A549 (cell line): ENCODE results near the gene MRPL30. TPM values are rescaled to one million over a fixed set of nuclear protein-coding genes. Genes with fewer than 3 reads are reported as not detected.
"Not testable (repeated sequence)": the region's sequence is repeated elsewhere in the genome, so short reads cannot be mapped to it uniquely, and the experiment has no call there.

ENCODE experiments used
- ATAC-seq, 2 experiments: fragments of 200-7000 bp in 1 of 2; fragments of >200 bp in 1 of 2; cut with Nextera tagmentation in 1 of 2; cut with Tn5 transposase in 1 of 2; 3 replicates each; pipeline versions ENCODE4 v1.8.0 to v1.9.1; 2018 to 2020; ENCODE audit warnings: mild to moderate bottlenecking in 1 of 2, moderate library complexity in 1 of 2
- CTCF ChIA-PET: fragments of 300-600 bp; sonication (Branson Sonifier 250); formaldehyde crosslinking; extraction: SDS; loops from one replicate; lab custom pipeline; 2021; ENCODE audit warnings: antibody characterized with exemption, inconsistent platforms; lab: Yijun Ruan, JAX
- POLR2A ChIA-PET: fragments of 350-600 bp; formaldehyde crosslinking; extraction: SDS; loops from one replicate; lab custom pipeline; 2021; ENCODE audit warnings: antibody characterized with exemption, inconsistent platforms; lab: Yijun Ruan, JAX
- DNase-seq, 2 experiments: peaks; one replicate each; pipeline versions ENCODE4 v3.0.0 to v3.0.0-alpha.2; 2011 to 2016; ENCODE audit warnings: low read depth in 1 of 2, low spot score in 1 of 2
- FAIRE-seq: peaks from 2 replicates; lab custom pipeline; 2011; peaks lifted over from hg19 to GRCh38; lab: Jason Lieb, UNC
- H3K27ac ChIP-seq, 2 experiments: fragments of >200 bp; sonication (Bioruptor Twin); formaldehyde crosslinking; 3 replicates each; pipeline ENCODE4 v1.5.1; 2016 to 2017
- H3K4me1 ChIP-seq: fragments of >200 bp; sonication (Bioruptor Twin); formaldehyde crosslinking; 3 replicates; pipeline ENCODE4 v1.6.1; 2016
- H3K4me2 ChIP-seq: fragments of >200 bp; sonication (Bioruptor Twin); formaldehyde crosslinking; 3 replicates; pipeline ENCODE4 v1.6.1; 2016
- H3K4me3 ChIP-seq: fragments of >200 bp; sonication (Bioruptor Twin); formaldehyde crosslinking; 3 replicates; pipeline ENCODE4 v1.5.1; 2016
- H3K9me3 ChIP-seq: fragments of >200 bp; sonication (Bioruptor Twin); formaldehyde crosslinking; 3 replicates; pipeline ENCODE4 v1.6.1; 2016
- BCL3 ChIP-seq: fragments of >200 bp; sonication (Bioruptor Twin); formaldehyde crosslinking; IDR thresholded peaks from 3 replicates; pipeline ENCODE4 v1.6.1; 2016
- CHD2 ChIP-seq: fragments of 150-350 bp; IDR thresholded peaks from 2 replicates; pipeline ENCODE4 v1.6.1; 2014; ENCODE audit warnings: low read length; ENCODE audit not compliant: partially characterized antibody
- EHF ChIP-seq: fragments of 250-450 bp; sonication (Bioruptor Pico); IDR thresholded peaks from 2 replicates; pipeline ENCODE4 v1.5.0; 2020; ENCODE audit warnings: mild to moderate bottlenecking
- EHMT2 ChIP-seq: fragments of 200-600 bp; sonication (generic); IDR thresholded peaks from 2 replicates; pipeline ENCODE4 v1.6.1; 2016; ENCODE audit warnings: antibody characterized with exemption, low read depth, mild to moderate bottlenecking, moderate library complexity
- FOXS1 ChIP-seq: fragments of 250-450 bp; sonication (Bioruptor Pico); IDR thresholded peaks from 2 replicates; pipeline ENCODE4 v1.5.0; 2020; ENCODE audit warnings: mild to moderate bottlenecking, moderate library complexity
- GATA3 ChIP-seq: IDR thresholded peaks from 2 replicates; pipeline ENCODE4 v1.6.1; 2012; ENCODE audit warnings: borderline replicate concordance
- HDAC2 ChIP-seq: fragments of 200-600 bp; sonication (generic); IDR thresholded peaks from 2 replicates; pipeline ENCODE4 v1.6.1; 2016
- HEYL ChIP-seq: fragments of 250-450 bp; sonication (Bioruptor Pico); IDR thresholded peaks from 2 replicates; pipeline ENCODE4 v1.8.0; 2021; ENCODE audit warnings: mild to moderate bottlenecking, moderate library complexity
- HOXA7 ChIP-seq: fragments of 250-450 bp; sonication (Bioruptor Pico); IDR thresholded peaks from 2 replicates; pipeline ENCODE4 v1.5.0; 2020; ENCODE audit warnings: mild to moderate bottlenecking, moderate library complexity
- HOXB13 ChIP-seq: fragments of 250-450 bp; sonication (Bioruptor Pico); IDR thresholded peaks from 2 replicates; pipeline ENCODE4 v1.5.0; 2020; ENCODE audit warnings: low read depth, mild to moderate bottlenecking, moderate library complexity
- HOXB5 ChIP-seq: fragments of 250-450 bp; sonication (Bioruptor Pico); IDR thresholded peaks from 2 replicates; pipeline ENCODE4 v1.5.0; 2020; ENCODE audit warnings: mild to moderate bottlenecking, moderate library complexity
- JUN ChIP-seq, 2 experiments: fragments of >200 bp; sonication (Bioruptor Twin); formaldehyde crosslinking; IDR thresholded peaks; 2 replicates in 1 of 2; 3 replicates in 1 of 2; pipeline ENCODE4 v1.6.1; 2016 to 2017
- JUNB ChIP-seq: fragments of >200 bp; sonication (Bioruptor Twin); formaldehyde crosslinking; IDR thresholded peaks from 2 replicates; pipeline ENCODE4 v1.6.1; 2016
- KDM1A ChIP-seq: fragments of 200-600 bp; sonication (generic); IDR thresholded peaks from 2 replicates; pipeline ENCODE4 v1.6.1; 2016; ENCODE audit warnings: low read depth, mild to moderate bottlenecking
- MYC ChIP-seq: IDR thresholded peaks from 2 replicates; pipeline ENCODE4 v1.6.1; 2012; ENCODE audit warnings: mild to moderate bottlenecking, inconsistent platforms, low read length, improper control_type of control experiment, borderline replicate concordance
- PHF8 ChIP-seq: fragments of 200-600 bp; sonication (generic); IDR thresholded peaks from 2 replicates; pipeline ENCODE4 v1.6.1; 2016; ENCODE audit warnings: low read depth, mild to moderate bottlenecking, antibody characterized with exemption, moderate library complexity, borderline replicate concordance
- POLR2A ChIP-seq: IDR thresholded peaks from 2 replicates; pipeline ENCODE4 v1.6.1; 2012; ENCODE audit warnings: mild to moderate bottlenecking, low read length
- POLR2AphosphoS2 ChIP-seq: conservative IDR thresholded peaks from 2 replicates; pipeline ENCODE4 v1.6.1; 2012; ENCODE audit warnings: low read length, improper control_type of control experiment, inconsistent platforms
- RAD21 ChIP-seq, 2 experiments: fragments of >200 bp in 1 of 2; sonication (Bioruptor Twin) in 1 of 2; formaldehyde crosslinking in 1 of 2; IDR thresholded peaks in 1 of 2; conservative IDR thresholded peaks in 1 of 2; 2 replicates in 1 of 2; 3 replicates in 1 of 2; pipeline ENCODE4 v1.6.1; 2012 to 2018; ENCODE audit warnings: inconsistent platforms in 1 of 2
- RARB ChIP-seq: fragments of 250-450 bp; sonication (Bioruptor Pico); IDR thresholded peaks from 2 replicates; pipeline ENCODE4 v1.8.0; 2021; ENCODE audit warnings: mild to moderate bottlenecking, moderate library complexity
- RCOR1 ChIP-seq: fragments of 150-350 bp; IDR thresholded peaks from 2 replicates; pipeline ENCODE4 v1.6.1; 2014; ENCODE audit warnings: antibody characterized with exemption, low read length, low read depth
- SREBF2 ChIP-seq: fragments of 450-650 bp; IDR thresholded peaks from 2 replicates; pipeline ENCODE4 v1.6.1; 2014; ENCODE audit warnings: mild to moderate bottlenecking, moderate library complexity
- TFCP2L1 ChIP-seq: fragments of 250-450 bp; sonication (Bioruptor Pico); IDR thresholded peaks from 2 replicates; pipeline ENCODE4 v1.5.0; 2021; ENCODE audit warnings: mild to moderate bottlenecking
- ZFP36 ChIP-seq: fragments of 450-650 bp; IDR thresholded peaks from 2 replicates; pipeline ENCODE4 v1.6.1; 2014; ENCODE audit warnings: borderline replicate concordance; ENCODE audit not compliant: partially characterized antibody
- ZNF302 ChIP-seq: fragments of 250-450 bp; sonication (Bioruptor Pico); IDR thresholded peaks from 2 replicates; pipeline ENCODE4 v1.9.0; 2021; ENCODE audit warnings: inconsistent platforms, mild to moderate bottlenecking, moderate library complexity
- ZSCAN20 ChIP-seq: fragments of 250-450 bp; sonication (Bioruptor Pico); IDR thresholded peaks from 2 replicates; pipeline ENCODE4 v1.8.0; 2022; ENCODE audit warnings: mild to moderate bottlenecking, moderate library complexity
- WGBS: methylation state at CpG from one replicate; pipeline ENCODE4 v1.1.6; 2017; ENCODE audit errors: missing lambda C conversion rate; 5-methylcytosine and 5-hydroxymethylcytosine counted together
- polyA plus RNA-seq, 4 experiments: library from polyadenylated mRNA; depleted of rRNA in 3 of 4; stranded (reverse); fragments of >200 nt; fragmentation: RNase III in 1 of 4; extraction: RNeasy Plus Mini Kit Qiagen cat#74134 plus additional on column Dnase treatment in 1 of 4; gene quantifications; 2 replicates in 3 of 4; 3 replicates in 1 of 4; pipeline ENCODE4 v1.2.3, GENCODE V29; 2011 to 2017
- TF ChIP-seq, protein P1 (sequence below): fragments of 150-350 bp; IDR thresholded peaks from 2 replicates; pipeline ENCODE4 v1.6.1; 2014; ENCODE audit warnings: low read depth, mild to moderate bottlenecking, low read length
- TF ChIP-seq, protein P2 (sequence below): fragments of 450-650 bp; IDR thresholded peaks from 2 replicates; pipeline ENCODE4 v1.6.1; 2014; ENCODE audit warnings: antibody characterized with exemption
- TF ChIP-seq, protein P3 (sequence below): IDR thresholded peaks from 2 replicates; pipeline ENCODE4 v1.6.1; 2012; ENCODE audit warnings: low read depth, borderline replicate concordance

Gene MRPL30
- polyA plus RNA-seq, 2 of the 4 experiments (the other 2 are of a cell fraction) = 40.0 to 43.5 TPM

- TF ChIP-seq, protein P1, sequence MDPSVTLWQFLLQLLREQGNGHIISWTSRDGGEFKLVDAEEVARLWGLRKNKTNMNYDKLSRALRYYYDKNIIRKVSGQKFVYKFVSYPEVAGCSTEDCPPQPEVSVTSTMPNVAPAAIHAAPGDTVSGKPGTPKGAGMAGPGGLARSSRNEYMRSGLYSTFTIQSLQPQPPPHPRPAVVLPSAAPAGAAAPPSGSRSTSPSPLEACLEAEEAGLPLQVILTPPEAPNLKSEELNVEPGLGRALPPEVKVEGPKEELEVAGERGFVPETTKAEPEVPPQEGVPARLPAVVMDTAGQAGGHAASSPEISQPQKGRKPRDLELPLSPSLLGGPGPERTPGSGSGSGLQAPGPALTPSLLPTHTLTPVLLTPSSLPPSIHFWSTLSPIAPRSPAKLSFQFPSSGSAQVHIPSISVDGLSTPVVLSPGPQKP = no peak
- TF ChIP-seq HDAC2 (no peak), TFCP2L1 (no peak), EHMT2 (no peak), MYC (peak; percentile 74; the same call in 1 of the 2 replicates), PHF8 (peak; percentile 79), FOXS1 (CRISPR knock-in tag) (no peak), SREBF2 (no peak), ZNF302 (CRISPR knock-in tag) (no peak), POLR2A (peak; percentile 86), RARB (no peak), RCOR1 (no peak), KDM1A (no peak), GATA3 (peak; percentile 50; the same call in 1 of the 2 replicates), HOXB5 (CRISPR knock-in tag) (0 out of 2 replicates have a peak, but pooled peaks have one; percentile 55), ZFP36 (no peak), EHF (no peak), HEYL (no peak), HOXA7 (CRISPR knock-in tag) (no peak), JUN (IDR thresholded peaks at IDR 0.05) (peak; percentile 85 to 95), BCL3 (peak; percentile 94), ZSCAN20 (no peak), CHD2 (peak; percentile 17), POLR2AphosphoS2 (no peak), RAD21 (conservative IDR thresholded peaks at IDR 0.05 in 1 of 2, IDR thresholded peaks at IDR 0.05 in 1 of 2) (no peak), JUNB (no peak), HOXB13 (CRISPR knock-in tag) (no peak)
- TF ChIP-seq, protein P2, sequence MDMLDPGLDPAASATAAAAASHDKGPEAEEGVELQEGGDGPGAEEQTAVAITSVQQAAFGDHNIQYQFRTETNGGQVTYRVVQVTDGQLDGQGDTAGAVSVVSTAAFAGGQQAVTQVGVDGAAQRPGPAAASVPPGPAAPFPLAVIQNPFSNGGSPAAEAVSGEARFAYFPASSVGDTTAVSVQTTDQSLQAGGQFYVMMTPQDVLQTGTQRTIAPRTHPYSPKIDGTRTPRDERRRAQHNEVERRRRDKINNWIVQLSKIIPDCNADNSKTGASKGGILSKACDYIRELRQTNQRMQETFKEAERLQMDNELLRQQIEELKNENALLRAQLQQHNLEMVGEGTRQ = peak; percentile 90
- TF ChIP-seq, protein P3, sequence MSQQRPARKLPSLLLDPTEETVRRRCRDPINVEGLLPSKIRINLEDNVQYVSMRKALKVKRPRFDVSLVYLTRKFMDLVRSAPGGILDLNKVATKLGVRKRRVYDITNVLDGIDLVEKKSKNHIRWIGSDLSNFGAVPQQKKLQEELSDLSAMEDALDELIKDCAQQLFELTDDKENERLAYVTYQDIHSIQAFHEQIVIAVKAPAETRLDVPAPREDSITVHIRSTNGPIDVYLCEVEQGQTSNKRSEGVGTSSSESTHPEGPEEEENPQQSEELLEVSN = peak; percentile 50; the same call in 1 of the 2 replicates
These were observed at the start of gene MRPL30, which contains the start of gene MITD1 (continued) for GRCh38 chr2:99180755-99181623.

GRCh38 chr2:99135044-99135556 lies 45.9 kb upstream of the MRPL30 start:
- POLR2A ChIA-PET, H3K4me2 ChIP-seq, H3K4me3 ChIP-seq, DNase-seq, H3K27ac ChIP-seq, CTCF ChIA-PET, FAIRE-seq, H3K4me1 ChIP-seq, ATAC-seq: not testable (repeated sequence)
- peaks cover 36% of the 10 kb centered on the region for H3K9me3 ChIP-seq
- WGBS = 72% methylated on average over 2 of the region's 2 CpGs
